ENCODE results near the gene WNK1.

Gene WNK1

GRCh38 chr12:730550-730949 lies 21.8 kb upstream of the WNK1 start:
- Histone ChIP-seq H3K9ac (ENCODE audit: low read length) (no peak overlapping the region), H3K4me3 (ENCODE audit: low read length) (no peak overlapping the region), H4K20me1 (ENCODE audit: insufficient read depth, low read length) (no peaks in the 10 kb centered on the region), H3K27ac (ENCODE audit: low read length) (no peak overlapping the region), H3K4me2 (ENCODE audit: low read length) (no peak overlapping the region), H3K27me3 (ENCODE audit: low read depth, low read length) (no peaks in the 10 kb centered on the region), H2AFZ (ENCODE audit: low read depth, low read length) (no peak overlapping the region), H3K79me2 (ENCODE audit: low read length) (no peaks in the 10 kb centered on the region), H3K9me3 (ENCODE audit: insufficient read depth, low read length) (no peaks in the 10 kb centered on the region; the same call in 1 of the 2 replicates), H3K36me3 (replicated peaks; ENCODE audit: low read depth, low read length) (no peaks in the 10 kb centered on the region), H3K4me1 (ENCODE audit: low read length) (no peaks in the 10 kb centered on the region)
- TF ChIP-seq CTCF (IDR thresholded peaks at IDR 0.05; ENCODE audit: low read depth, low read length), result no peak
- TF ChIP-seq EZH2phosphoT487 (IDR thresholded peaks at IDR 0.05; ENCODE audit: low read depth), result no peak

- H3K4me3 ChIP-seq (ENCODE audit: low read length), result no peak overlapping the region
- no peaks in the 10 kb centered on the region for H3K36me3 ChIP-seq (replicated peaks; ENCODE audit: low read depth, low read length)
- H4K20me1 ChIP-seq (ENCODE audit: insufficient read depth, low read length), result no peaks in the 10 kb centered on the region
- 0 out of 2 replicates have a peak, but pooled peaks cover 2% of the 10 kb centered on the region for H3K27me3 ChIP-seq (ENCODE audit: low read depth, low read length)
- no peak for TF ChIP-seq EZH2phosphoT487 (IDR thresholded peaks at IDR 0.05; ENCODE audit: low read depth)
- no peaks in the 10 kb centered on the region for H3K9me3 ChIP-seq (ENCODE audit: insufficient read depth, low read length)
- H3K9ac ChIP-seq (ENCODE audit: low read length), result no peak overlapping the region
- H2AFZ ChIP-seq (ENCODE audit: low read depth, low read length), result no peak overlapping the region
- no peak overlapping the region for H3K27ac ChIP-seq (ENCODE audit: low read length)
- H3K4me1 ChIP-seq (ENCODE audit: low read length), result no peaks in the 10 kb centered on the region
- H3K79me2 ChIP-seq (ENCODE audit: low read length), result no peaks in the 10 kb centered on the region
- H3K4me2 ChIP-seq (ENCODE audit: low read length), result no peak overlapping the region
These were observed 15.1 kb upstream of the WNK1 start for GRCh38 chr12:737122-737739.

- H3K4me1 ChIP-seq (ENCODE audit: low read length), result peaks cover 13% of the 10 kb centered on the region
- TF ChIP-seq EZH2phosphoT487 (IDR thresholded peaks at IDR 0.05; ENCODE audit: low read depth) (no peak), CTCF (IDR thresholded peaks at IDR 0.05; ENCODE audit: low read depth, low read length) (no peak)
- no peak overlapping the region for H3K9ac ChIP-seq (ENCODE audit: low read length)
- H2AFZ ChIP-seq (ENCODE audit: low read depth, low read length), result no peak overlapping the region
- no peak overlapping the region for H3K27ac ChIP-seq (ENCODE audit: low read length)
- H4K20me1 ChIP-seq (ENCODE audit: insufficient read depth, low read length), result no peaks in the 10 kb centered on the region
- H3K79me2 ChIP-seq (ENCODE audit: low read length), result no peaks in the 10 kb centered on the region
- 0 out of 2 replicates have a peak, but pooled peaks cover 2% of the 10 kb centered on the region for H3K27me3 ChIP-seq (ENCODE audit: low read depth, low read length)
- no peak overlapping the region for H3K4me3 ChIP-seq (ENCODE audit: low read length)
- H3K4me2 ChIP-seq (ENCODE audit: low read length), result no peak overlapping the region
- H3K36me3 ChIP-seq (replicated peaks; ENCODE audit: low read depth, low read length), result no peaks in the 10 kb centered on the region
- H3K9me3 ChIP-seq (ENCODE audit: insufficient read depth, low read length), result no peaks in the 10 kb centered on the region
These were observed 13.7 kb upstream of the WNK1 start for GRCh38 chr12:738712-739111.

- Histone ChIP-seq H3K79me2 (ENCODE audit: low read length) (no peaks in the 10 kb centered on the region), H3K27me3 (ENCODE audit: low read depth, low read length) (0 out of 2 replicates have a peak, but pooled peaks cover 2% of the 10 kb centered on the region), H3K9ac (ENCODE audit: low read length) (no peak overlapping the region), H3K4me2 (ENCODE audit: low read length) (no peak overlapping the region), H3K9me3 (ENCODE audit: insufficient read depth, low read length) (no peaks in the 10 kb centered on the region), H3K27ac (ENCODE audit: low read length) (no peak overlapping the region), H2AFZ (ENCODE audit: low read depth, low read length) (no peak overlapping the region), H3K36me3 (replicated peaks; ENCODE audit: low read depth, low read length) (no peaks in the 10 kb centered on the region), H3K4me3 (ENCODE audit: low read length) (no peak overlapping the region), H3K4me1 (ENCODE audit: low read length) (peaks cover 19% of the 10 kb centered on the region), H4K20me1 (ENCODE audit: insufficient read depth, low read length) (no peaks in the 10 kb centered on the region)
- TF ChIP-seq CTCF (IDR thresholded peaks at IDR 0.05; ENCODE audit: low read depth, low read length) (no peak), EZH2phosphoT487 (IDR thresholded peaks at IDR 0.05; ENCODE audit: low read depth) (no peak)
These were observed 13.0 kb upstream of the WNK1 start for GRCh38 chr12:739349-739748.
